ENCODE results near the gene IL31RA. TPM values are rescaled to one million over a fixed set of nuclear protein-coding genes. Genes with fewer than 3 reads are reported as not detected.
"Not testable (repeated sequence)": the region's sequence is repeated elsewhere in the genome, so short reads cannot be mapped to it uniquely, and the experiment has no call there.

Gene IL31RA
- total RNA-seq, 1 donor from 2014 or later: 5.7 TPM

DNA sequence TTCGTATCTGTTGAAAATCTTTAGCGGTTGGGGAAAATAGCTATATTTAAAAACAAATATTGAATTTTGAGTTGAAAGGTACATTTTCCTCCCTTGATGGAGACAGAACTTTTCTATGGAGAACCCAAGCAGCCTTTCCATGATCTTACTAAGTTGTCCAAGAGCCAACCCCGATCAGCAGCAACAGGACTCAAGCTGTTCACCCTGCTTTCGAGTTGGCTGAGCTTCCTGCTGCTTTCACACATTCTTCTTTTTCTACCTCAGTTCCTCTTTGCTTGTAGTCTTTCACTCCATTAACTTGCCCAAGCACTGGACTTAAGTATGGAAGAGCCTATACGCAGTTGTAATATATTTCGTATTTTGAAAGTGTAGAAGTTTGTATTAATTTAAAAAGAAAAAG is 84.2 kb downstream of the IL31RA start:
- Histone ChIP-seq H4K20me1 (ENCODE audit: insufficient read depth, low read length) (no peaks in the 10 kb centered on the region), H3K27me3 (ENCODE audit: insufficient read depth, low read length) (no peaks in the 10 kb centered on the region), H3K9ac (ENCODE audit: low read length) (no peak overlapping the region), H3K9me3 (ENCODE audit: insufficient read depth, low read depth, low read length) (no peaks in the 10 kb centered on the region), H3K79me2 (ENCODE audit: insufficient read depth, low read length) (no peaks in the 10 kb centered on the region), H3K36me3 (ENCODE audit: insufficient read depth, low read length) (peaks cover 4% of the 10 kb centered on the region), H3K4me2 (ENCODE audit: low read length) (no peak overlapping the region), H3K4me3 (ENCODE audit: insufficient read depth, low read depth, low read length) (no peak overlapping the region), H3K4me1 (ENCODE audit: insufficient read depth, low read length) (no peaks in the 10 kb centered on the region), H2AFZ (ENCODE audit: low read depth, low read length) (no peak overlapping the region), H3K27ac (ENCODE audit: low read depth, low read length) (no peak overlapping the region)
- Mint-ChIP-seq H3K4me1 (ENCODE audit: low read depth, unreplicated experiment) (no peaks in the 10 kb centered on the region), H3K27ac (ENCODE audit: unreplicated experiment) (no peak overlapping the region), H3K9me3 (ENCODE audit: unreplicated experiment) (no peaks in the 10 kb centered on the region), H3K36me3 (ENCODE audit: low read depth, unreplicated experiment) (peaks cover 4% of the 10 kb centered on the region), H3K27me3 (ENCODE audit: low read depth, unreplicated experiment) (peaks cover 3% of the 10 kb centered on the region), H3K4me3 (ENCODE audit: unreplicated experiment) (no peak overlapping the region)
- TF ChIP-seq EZH2 (IDR thresholded peaks at IDR 0.05; ENCODE audit: insufficient read depth, low read length): no peak
- TF ChIP-seq, protein P1, sequence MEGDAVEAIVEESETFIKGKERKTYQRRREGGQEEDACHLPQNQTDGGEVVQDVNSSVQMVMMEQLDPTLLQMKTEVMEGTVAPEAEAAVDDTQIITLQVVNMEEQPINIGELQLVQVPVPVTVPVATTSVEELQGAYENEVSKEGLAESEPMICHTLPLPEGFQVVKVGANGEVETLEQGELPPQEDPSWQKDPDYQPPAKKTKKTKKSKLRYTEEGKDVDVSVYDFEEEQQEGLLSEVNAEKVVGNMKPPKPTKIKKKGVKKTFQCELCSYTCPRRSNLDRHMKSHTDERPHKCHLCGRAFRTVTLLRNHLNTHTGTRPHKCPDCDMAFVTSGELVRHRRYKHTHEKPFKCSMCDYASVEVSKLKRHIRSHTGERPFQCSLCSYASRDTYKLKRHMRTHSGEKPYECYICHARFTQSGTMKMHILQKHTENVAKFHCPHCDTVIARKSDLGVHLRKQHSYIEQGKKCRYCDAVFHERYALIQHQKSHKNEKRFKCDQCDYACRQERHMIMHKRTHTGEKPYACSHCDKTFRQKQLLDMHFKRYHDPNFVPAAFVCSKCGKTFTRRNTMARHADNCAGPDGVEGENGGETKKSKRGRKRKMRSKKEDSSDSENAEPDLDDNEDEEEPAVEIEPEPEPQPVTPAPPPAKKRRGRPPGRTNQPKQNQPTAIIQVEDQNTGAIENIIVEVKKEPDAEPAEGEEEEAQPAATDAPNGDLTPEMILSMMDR (IDR thresholded peaks at IDR 0.05; ENCODE audit: insufficient read depth, low read depth, low read length): no peak
- DNase-seq (ENCODE audit: low read depth) (no peak), FAIRE-seq (no peak)

- H3K9ac ChIP-seq (ENCODE audit: low read length): no peak overlapping the region
- no peaks in the 10 kb centered on the region for H3K9me3 ChIP-seq (ENCODE audit: insufficient read depth, low read depth, low read length)
- H3K4me3 ChIP-seq (ENCODE audit: insufficient read depth, low read depth, low read length): no peak overlapping the region
- H4K20me1 ChIP-seq (ENCODE audit: insufficient read depth, low read length): no peaks in the 10 kb centered on the region
- DNase-seq (ENCODE audit: low read depth) (peak; percentile 75), FAIRE-seq (peak; percentile 50)
- H3K27me3 ChIP-seq (ENCODE audit: insufficient read depth, low read length): no peaks in the 10 kb centered on the region
- Mint-ChIP-seq H3K36me3 (ENCODE audit: low read depth, unreplicated experiment) (peaks cover 4% of the 10 kb centered on the region), H3K4me1 (ENCODE audit: low read depth, unreplicated experiment) (no peaks in the 10 kb centered on the region), H3K27me3 (ENCODE audit: low read depth, unreplicated experiment) (peaks cover 3% of the 10 kb centered on the region), H3K4me3 (ENCODE audit: unreplicated experiment) (no peak overlapping the region), H3K27ac (ENCODE audit: unreplicated experiment) (no peak overlapping the region), H3K9me3 (ENCODE audit: unreplicated experiment) (no peaks in the 10 kb centered on the region)
- H3K4me2 ChIP-seq (ENCODE audit: low read length): no peak overlapping the region
- H3K27ac ChIP-seq (ENCODE audit: low read depth, low read length): no peak overlapping the region
- TF ChIP-seq, protein P1 (IDR thresholded peaks at IDR 0.05; ENCODE audit: insufficient read depth, low read depth, low read length): peak; percentile 94
- TF ChIP-seq EZH2 (IDR thresholded peaks at IDR 0.05; ENCODE audit: insufficient read depth, low read length): no peak
- no peaks in the 10 kb centered on the region for H3K79me2 ChIP-seq (ENCODE audit: insufficient read depth, low read length)
- no peaks in the 10 kb centered on the region for H3K4me1 ChIP-seq (ENCODE audit: insufficient read depth, low read length)
- peaks cover 4% of the 10 kb centered on the region for H3K36me3 ChIP-seq (ENCODE audit: insufficient read depth, low read length)
- H2AFZ ChIP-seq (ENCODE audit: low read depth, low read length): no peak overlapping the region
Observed at GRCh38 chr5:55936100-55936693, 85.0 kb downstream of the IL31RA start.

DNA sequence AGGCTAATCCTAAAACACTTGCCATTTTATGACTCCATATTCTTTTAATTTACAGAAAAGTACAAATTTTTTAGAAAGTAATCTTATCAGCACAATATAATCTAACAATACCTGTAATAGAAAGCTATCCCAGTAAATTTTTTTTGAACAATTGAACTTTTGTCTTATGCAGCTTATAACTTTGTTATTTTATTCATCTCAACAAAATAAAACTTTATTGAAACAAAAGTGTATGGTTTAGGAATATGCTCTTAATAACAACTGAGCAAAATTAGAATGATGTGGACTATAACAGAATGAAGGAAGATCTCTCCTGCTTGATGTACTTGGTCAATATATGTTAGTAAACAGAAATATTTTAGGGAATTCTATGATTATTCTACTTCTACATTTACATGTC is 86.4 kb downstream of the IL31RA start:
- H3K4me1 Mint-ChIP-seq (ENCODE audit: low read depth, unreplicated experiment); H3K9me3 Mint-ChIP-seq (ENCODE audit: unreplicated experiment); H3K27me3 Mint-ChIP-seq (ENCODE audit: low read depth, unreplicated experiment); H4K20me1 ChIP-seq (ENCODE audit: insufficient read depth, low read length); H3K27ac Mint-ChIP-seq (ENCODE audit: unreplicated experiment); H3K9ac ChIP-seq (ENCODE audit: low read length); H3K36me3 ChIP-seq (ENCODE audit: insufficient read depth, low read length); H3K4me3 ChIP-seq (ENCODE audit: insufficient read depth, low read depth, low read length); H3K27ac ChIP-seq (ENCODE audit: low read depth, low read length); H3K9me3 ChIP-seq (ENCODE audit: insufficient read depth, low read depth, low read length); H3K4me1 ChIP-seq (ENCODE audit: insufficient read depth, low read length); FAIRE-seq; H3K27me3 ChIP-seq (ENCODE audit: insufficient read depth, low read length); H3K4me3 Mint-ChIP-seq (ENCODE audit: unreplicated experiment); H3K4me2 ChIP-seq (ENCODE audit: low read length); H2AFZ ChIP-seq (ENCODE audit: low read depth, low read length); DNase-seq (ENCODE audit: low read depth); H3K36me3 Mint-ChIP-seq (ENCODE audit: low read depth, unreplicated experiment); H3K79me2 ChIP-seq (ENCODE audit: insufficient read depth, low read length): not testable (repeated sequence)

GRCh38 chr5:55941154-55941553 is 90.0 kb downstream of the IL31RA start:
- not testable (repeated sequence) for H4K20me1 ChIP-seq (ENCODE audit: insufficient read depth, low read length); H3K79me2 ChIP-seq (ENCODE audit: insufficient read depth, low read length); H2AFZ ChIP-seq (ENCODE audit: low read depth, low read length); H3K9me3 ChIP-seq (ENCODE audit: insufficient read depth, low read depth, low read length); H3K4me2 ChIP-seq (ENCODE audit: low read length); H3K4me1 Mint-ChIP-seq (ENCODE audit: low read depth, unreplicated experiment); H3K9ac ChIP-seq (ENCODE audit: low read length); H3K9me3 Mint-ChIP-seq (ENCODE audit: unreplicated experiment); H3K27ac Mint-ChIP-seq (ENCODE audit: unreplicated experiment); H3K4me3 Mint-ChIP-seq (ENCODE audit: unreplicated experiment); DNase-seq (ENCODE audit: low read depth); H3K27ac ChIP-seq (ENCODE audit: low read depth, low read length); H3K27me3 Mint-ChIP-seq (ENCODE audit: low read depth, unreplicated experiment); H3K27me3 ChIP-seq (ENCODE audit: insufficient read depth, low read length); H3K4me1 ChIP-seq (ENCODE audit: insufficient read depth, low read length); H3K4me3 ChIP-seq (ENCODE audit: insufficient read depth, low read depth, low read length)
- H3K36me3 Mint-ChIP-seq (ENCODE audit: low read depth, unreplicated experiment): peaks cover 13% of the 10 kb centered on the region
- FAIRE-seq: peak; percentile 43
- peaks cover 14% of the 10 kb centered on the region for H3K36me3 ChIP-seq (ENCODE audit: insufficient read depth, low read length)
